Stomach (tissue), 9 donors: ENCODE data around the gene ATG9A. TPM values are rescaled to one million over a fixed set of nuclear protein-coding genes. Genes with fewer than 3 reads are reported as not detected.

Experiments used
- DNase-seq, 2 donors: peaks; one replicate each; pipeline versions ENCODE4 v3.0.0 to v3.0.0-alpha.2; 2013 to 2019
- H3K27ac ChIP-seq, 5 donors: fragments of 200-600 bp in 4 of 5; sonication (generic) in 4 of 5; one replicate each; pipeline ENCODE4 v1.5.1; 2013 to 2019; ENCODE audit warnings: mild to moderate bottlenecking in 1 of 5, moderate library complexity in 1 of 5
- H3K27me3 ChIP-seq, 3 donors: fragments of 200-600 bp; sonication (generic); one replicate each; pipeline ENCODE4 v1.5.1; 2017 to 2019; ENCODE audit warnings: mixed run types in 1 of 3
- H3K36me3 ChIP-seq, 4 donors: fragments of 200-600 bp; sonication (generic); 1 replicate in 3 of 4; 2 replicates in 1 of 4; pipeline ENCODE4 v1.5.1; 2016 to 2019
- H3K4me1 ChIP-seq, 4 donors: fragments of 200-600 bp; sonication (generic); one replicate each; pipeline ENCODE4 v1.5.1; 2016 to 2019
- H3K4me3 ChIP-seq, 4 donors: fragments of 200-600 bp; sonication (generic) in 3 of 4; one replicate each; pipeline ENCODE4 v1.5.1; 2016 to 2019; ENCODE audit warnings: mild to moderate bottlenecking in 1 of 4
- H3K9me3 ChIP-seq, 4 donors: fragments of 200-600 bp; sonication (generic); one replicate each; pipeline ENCODE4 v1.5.1; 2016 to 2019
- CTCF ChIP-seq, 7 experiments: fragments of 450-650 bp in 4 of 7; fragments of 200-600 bp in 3 of 7; sonication (generic) in 3 of 7; IDR thresholded peaks; one replicate each; pipeline ENCODE4 v1.5.1; 2016 to 2019; ENCODE audit warnings: antibody characterized with exemption in 7 of 7, control low read depth in 2 of 7, mild to moderate bottlenecking in 1 of 7
- EP300 ChIP-seq: sonication (generic); formaldehyde crosslinking; IDR thresholded peaks from one replicate; pipeline ENCODE4 v1.6.1; 2017; ENCODE audit warnings: antibody characterized with exemption
- POLR2A ChIP-seq, 4 donors: fragments of 450-650 bp; IDR thresholded peaks; one replicate each; pipeline ENCODE4 v1.6.1; 2016; ENCODE audit warnings: antibody characterized with exemption in 4 of 4, control low read depth in 2 of 4, mild to moderate bottlenecking in 1 of 4, moderate library complexity in 1 of 4
- POLR2AphosphoS5 ChIP-seq, 3 donors: sonication (generic); formaldehyde crosslinking; IDR thresholded peaks; one replicate each; pipeline ENCODE4 v1.6.1; 2016; ENCODE audit warnings: antibody characterized with exemption in 3 of 3
- WGBS, 5 donors: extraction: QIAGEN DNeasy Blood & Tissue Kit in 3 of 5; methylation state at CpG; one replicate each; pipeline versions ENCODE4 v1.1.5 to v1.1.7; 2013 to 2018; 5-methylcytosine and 5-hydroxymethylcytosine counted together
- intact Hi-C: fragments of 100-400 bp; cut with DNase I; formaldehyde crosslinking; loops from one replicate; pipeline ENCODE4 v1.15.1; 2023; ENCODE audit warnings: low total_unique reads
- polyA plus RNA-seq, 3 donors: library from polyadenylated mRNA; stranded (reverse); fragments of 200-250 nt; gene quantifications; one replicate each; pipeline ENCODE4 v1.2.3, GENCODE V29; 2013
- total RNA-seq, 5 donors: library from RNA; depleted of rRNA; stranded (reverse); fragments of >200 nt; gene quantifications; one replicate each; pipeline versions ENCODE4 v1.1.0 to v1.2.3, GENCODE V29; 2014 to 2016
- donor health status: healthy with polysubstance abuse.
- donor health status: Bipolar disorder and iron deficiency.
- donor health status: healthy.

The ATG9A gene
- total and polyA plus RNA-seq, 8 donors, result 1.4 to 100 (median 16.1) TPM

GRCh38 chr2:219220652-219221402, 8.6 kb downstream of the ATG9A start:
- Histone ChIP-seq H3K36me3 (peaks cover 63 to 71% (median 67%) of the 10 kb centered on the region in 4 donors), H3K4me3 (no peak overlapping the region), H3K9me3 (no peaks in the 10 kb centered on the region), H3K27me3 (no peaks in the 10 kb centered on the region), H3K27ac (no peak overlapping the region), H3K4me1 (peaks cover 25 to 55% (median 37%) of the 10 kb centered on the region in 4 donors)
- TF ChIP-seq POLR2A (IDR thresholded peaks at IDR 0.05) (no peak), POLR2AphosphoS5 (IDR thresholded peaks at IDR 0.05) (no peak), EP300 (no peak), CTCF (IDR thresholded peaks at IDR 0.05) (no peak)
- 91 to 94% (median 92%) methylated on average over 17 to 19 of the region's 19 CpGs for WGBS, 5 donors
- intact Hi-C loops, result loop anchor here (10.0 kb wide), 1 partner anchor 64 kb away; no protein-coding TSS in a partner anchor
- no peak for DNase-seq

- Histone ChIP-seq H3K27me3 (no peaks in the 10 kb centered on the region), H3K4me1 (peaks cover 25 to 49% (median 39%) of the 10 kb centered on the region in 4 donors), H3K36me3 (peaks cover 63 to 71% (median 65%) of the 10 kb centered on the region in 4 donors), H3K4me3 (peak overlapping the region in 1 of 4 donors; percentile 69), H3K9me3 (no peaks in the 10 kb centered on the region), H3K27ac (peak overlapping the region in 4 of 5 donors; percentile 89 to 95 (median 94))
- no peak for TF ChIP-seq POLR2A (IDR thresholded peaks at IDR 0.05)
- no peak for TF ChIP-seq EP300
- TF ChIP-seq POLR2AphosphoS5 (IDR thresholded peaks at IDR 0.05), result no peak
- TF ChIP-seq CTCF (IDR thresholded peaks at IDR 0.05), result no peak
- intact Hi-C loops, result loop anchor here (5.0 to 10.0 kb wide), 2 partner anchors 48 to 65 kb away; partner anchors contain the start of gene SLC23A3
- WGBS, 5 donors, result 87 to 92% (median 90%) methylated on average over 17 to 18 of the region's 18 CpGs
- no peak for DNase-seq
These were observed 9.5 kb downstream of the ATG9A start for GRCh38 chr2:219219784-219220532.

GRCh38 chr2:219218732-219219701, 10.4 kb downstream of the ATG9A start, which contains the start of gene ABCB6:
Gene ABCB6, minus strand, starts transcription at chr2:219218958. Its CDS starts 285 bp downstream, at chr2:219218673.
- H3K27me3 ChIP-seq, result no peaks in the 10 kb centered on the region
- peaks cover 62 to 71% (median 65%) of the 10 kb centered on the region in 4 donors for H3K36me3 ChIP-seq
- H3K4me1 ChIP-seq, result peaks cover 25 to 49% (median 39%) of the 10 kb centered on the region in 4 donors
- H3K27ac ChIP-seq, result peak within 1 kb of the TSS; percentile 81 to 95 (median 94)
- TF ChIP-seq POLR2A (IDR thresholded peaks at IDR 0.05), result peak in 2 of 4 donors; percentile 22 to 47
- peak; percentile 53 to 87 (median 77) for TF ChIP-seq POLR2AphosphoS5 (IDR thresholded peaks at IDR 0.05)
- no peak for TF ChIP-seq EP300
- TF ChIP-seq CTCF (IDR thresholded peaks at IDR 0.05), result no peak
- H3K9me3 ChIP-seq, result no peaks in the 10 kb centered on the region
- peak; percentile 96 to 98 for DNase-seq
- intact Hi-C loops, result loop anchor here (5.0 kb wide), 1 partner anchor 47 kb away; the partner anchor contains the start of gene SLC23A3
- 8 to 10% (median 8%) methylated on average over 31 to 71 of the region's 71 CpGs for WGBS, 5 donors
- peak within 1 kb of the TSS; percentile 50 to 69 (median 60) for H3K4me3 ChIP-seq
